Measurements from ENCODE around the gene DPYD.

Gene DPYD

DNA sequence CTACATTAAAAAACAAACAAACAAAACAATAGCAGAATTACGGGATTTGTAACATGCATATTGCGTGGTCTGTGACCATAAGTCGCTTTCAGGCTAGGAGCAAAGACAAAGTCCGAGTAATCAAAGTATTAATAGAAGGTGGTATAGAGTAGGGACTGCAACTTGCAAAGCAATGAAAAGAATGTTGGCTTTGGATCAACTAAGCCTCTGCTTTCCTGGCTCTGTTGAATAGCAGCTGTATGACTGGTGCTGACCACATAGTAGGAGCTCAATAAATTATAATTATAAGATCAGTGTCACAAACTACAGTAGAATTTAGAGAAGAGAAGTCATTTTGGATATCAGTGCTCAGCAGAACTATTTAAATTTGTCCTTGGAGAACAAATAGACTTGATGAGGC is 586.4 kb downstream of the DPYD start:
- no peak overlapping the region for H3K4me3 ChIP-seq (ENCODE audit: insufficient read depth, low read depth, low read length, poor library complexity, severe bottlenecking)
- no peaks in the 10 kb centered on the region for H3K36me3 ChIP-seq (ENCODE audit: control insufficient read depth, insufficient read depth, low read length)
- no peaks in the 10 kb centered on the region for H3K27me3 ChIP-seq (replicated peaks; ENCODE audit: control insufficient read depth, insufficient read depth, low read length, poor library complexity, severe bottlenecking)
- H3K9me3 ChIP-seq (ENCODE audit: control insufficient read depth, low read length), result no peaks in the 10 kb centered on the region
- H3K4me1 ChIP-seq (ENCODE audit: control insufficient read depth, insufficient read depth, low read length, poor library complexity, severe bottlenecking), result no peaks in the 10 kb centered on the region
- H3K27ac ChIP-seq (ENCODE audit: insufficient read depth, low read length, poor library complexity, severe bottlenecking), result no peak overlapping the region
- no peak for DNase-seq

DNA sequence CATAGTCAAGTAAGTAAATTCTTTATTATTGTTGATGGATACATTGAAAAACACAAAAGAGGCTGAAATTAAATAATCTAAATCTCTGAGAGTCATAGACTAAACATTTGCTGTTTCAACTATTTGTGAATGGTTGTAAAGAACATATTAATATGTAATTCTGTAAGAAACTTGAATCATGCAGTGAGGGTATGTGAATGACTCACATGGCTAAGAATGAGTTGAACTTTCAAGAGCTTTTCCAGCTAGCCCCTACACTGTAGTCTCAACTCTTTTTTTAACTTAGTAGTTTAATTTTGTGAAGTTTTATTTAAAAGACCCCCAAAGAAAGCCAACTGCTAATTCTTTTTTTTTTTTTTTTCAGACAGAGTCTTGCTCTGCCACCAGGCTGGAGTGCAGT is 588.1 kb downstream of the DPYD start:
- no peak for DNase-seq
- Histone ChIP-seq H3K4me1 (ENCODE audit: control insufficient read depth, insufficient read depth, low read length, poor library complexity, severe bottlenecking) (no peaks in the 10 kb centered on the region), H3K36me3 (ENCODE audit: control insufficient read depth, insufficient read depth, low read length) (no peaks in the 10 kb centered on the region), H3K9me3 (ENCODE audit: control insufficient read depth, low read length) (no peaks in the 10 kb centered on the region), H3K27ac (ENCODE audit: insufficient read depth, low read length, poor library complexity, severe bottlenecking) (no peak overlapping the region), H3K4me3 (ENCODE audit: insufficient read depth, low read depth, low read length, poor library complexity, severe bottlenecking) (no peak overlapping the region), H3K27me3 (replicated peaks; ENCODE audit: control insufficient read depth, insufficient read depth, low read length, poor library complexity, severe bottlenecking) (no peaks in the 10 kb centered on the region)

DNA sequence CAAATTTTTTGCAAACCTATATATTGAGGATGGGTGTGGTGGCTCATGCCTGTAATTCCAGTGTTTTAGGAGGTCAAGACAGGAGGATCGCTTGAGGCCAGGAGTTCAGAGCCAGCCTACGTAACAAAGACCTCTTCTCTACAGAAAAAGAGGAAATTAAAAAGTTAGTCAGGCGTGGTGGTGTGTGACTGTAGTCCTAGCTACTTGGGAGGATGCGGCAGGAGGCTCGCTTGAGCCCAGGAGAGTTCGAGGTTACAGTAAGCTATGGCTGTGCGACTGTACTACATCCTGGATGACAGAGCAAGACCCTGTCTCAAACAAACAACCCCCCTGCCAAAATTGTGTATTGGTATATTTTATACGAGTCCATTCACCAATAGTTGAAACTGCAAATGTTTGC is 589.7 kb downstream of the DPYD start:
- Histone ChIP-seq H3K4me1 (ENCODE audit: control insufficient read depth, insufficient read depth, low read length, poor library complexity, severe bottlenecking) (no peaks in the 10 kb centered on the region), H3K9me3 (ENCODE audit: control insufficient read depth, low read length) (no peaks in the 10 kb centered on the region), H3K27me3 (replicated peaks; ENCODE audit: control insufficient read depth, insufficient read depth, low read length, poor library complexity, severe bottlenecking) (no peaks in the 10 kb centered on the region), H3K27ac (ENCODE audit: insufficient read depth, low read length, poor library complexity, severe bottlenecking) (no peak overlapping the region), H3K36me3 (ENCODE audit: control insufficient read depth, insufficient read depth, low read length) (no peaks in the 10 kb centered on the region), H3K4me3 (ENCODE audit: insufficient read depth, low read depth, low read length, poor library complexity, severe bottlenecking) (no peak overlapping the region)
- DNase-seq, result no peak

DNA sequence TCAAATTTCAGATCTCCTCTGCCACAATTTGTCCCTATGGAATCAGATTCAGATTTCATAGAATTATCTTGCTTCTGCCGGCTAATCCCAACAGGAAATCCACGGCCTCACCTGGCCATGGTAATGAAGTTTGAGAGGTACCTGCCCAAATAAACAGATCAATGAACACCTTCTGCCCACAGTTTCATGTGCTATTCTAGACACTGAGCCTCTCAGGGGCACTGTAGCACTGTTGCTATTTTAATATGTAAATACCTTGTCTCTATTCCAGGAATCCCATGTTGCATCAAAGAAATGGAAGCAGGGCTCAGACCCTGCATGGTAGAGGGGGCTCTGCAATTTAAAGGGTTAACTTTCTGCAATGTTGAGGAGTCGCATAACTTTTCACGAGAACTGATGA is 606.1 kb downstream of the DPYD start:
- Histone ChIP-seq H3K4me1 (ENCODE audit: control insufficient read depth, insufficient read depth, low read length, poor library complexity, severe bottlenecking) (no peaks in the 10 kb centered on the region), H3K4me3 (ENCODE audit: insufficient read depth, low read depth, low read length, poor library complexity, severe bottlenecking) (no peak overlapping the region), H3K27me3 (replicated peaks; ENCODE audit: control insufficient read depth, insufficient read depth, low read length, poor library complexity, severe bottlenecking) (no peaks in the 10 kb centered on the region), H3K36me3 (ENCODE audit: control insufficient read depth, insufficient read depth, low read length) (no peaks in the 10 kb centered on the region), H3K27ac (ENCODE audit: insufficient read depth, low read length, poor library complexity, severe bottlenecking) (no peak overlapping the region), H3K9me3 (ENCODE audit: control insufficient read depth, low read length) (no peaks in the 10 kb centered on the region)
- no peak for DNase-seq

DNA sequence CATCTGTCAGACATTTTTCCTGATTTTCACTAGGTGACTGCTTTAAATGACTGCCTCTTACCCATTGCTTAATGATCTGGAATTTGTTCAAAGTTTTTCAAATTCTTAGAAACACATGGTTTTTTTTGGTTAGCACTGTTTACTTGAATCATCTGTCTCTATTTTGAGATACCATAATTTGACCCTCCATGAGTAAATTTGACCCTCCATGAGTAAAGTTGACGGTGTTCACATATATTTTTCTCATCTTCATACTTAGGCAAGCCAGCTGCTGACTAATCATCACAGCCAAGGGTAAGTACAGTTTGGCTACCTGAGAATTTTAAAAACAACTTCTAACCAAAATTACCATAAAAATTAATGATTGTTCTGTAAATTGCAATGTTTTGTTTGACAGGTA is 612.7 kb downstream of the DPYD start:
- no peak overlapping the region for H3K4me3 ChIP-seq (ENCODE audit: insufficient read depth, low read depth, low read length, poor library complexity, severe bottlenecking)
- no peak for DNase-seq
- no peaks in the 10 kb centered on the region for H3K27me3 ChIP-seq (replicated peaks; ENCODE audit: control insufficient read depth, insufficient read depth, low read length, poor library complexity, severe bottlenecking)
- no peaks in the 10 kb centered on the region for H3K4me1 ChIP-seq (ENCODE audit: control insufficient read depth, insufficient read depth, low read length, poor library complexity, severe bottlenecking)
- H3K27ac ChIP-seq (ENCODE audit: insufficient read depth, low read length, poor library complexity, severe bottlenecking), result no peak overlapping the region
- peaks cover 4% of the 10 kb centered on the region for H3K36me3 ChIP-seq (ENCODE audit: control insufficient read depth, insufficient read depth, low read length)
- H3K9me3 ChIP-seq (ENCODE audit: control insufficient read depth, low read length), result no peaks in the 10 kb centered on the region

DNA sequence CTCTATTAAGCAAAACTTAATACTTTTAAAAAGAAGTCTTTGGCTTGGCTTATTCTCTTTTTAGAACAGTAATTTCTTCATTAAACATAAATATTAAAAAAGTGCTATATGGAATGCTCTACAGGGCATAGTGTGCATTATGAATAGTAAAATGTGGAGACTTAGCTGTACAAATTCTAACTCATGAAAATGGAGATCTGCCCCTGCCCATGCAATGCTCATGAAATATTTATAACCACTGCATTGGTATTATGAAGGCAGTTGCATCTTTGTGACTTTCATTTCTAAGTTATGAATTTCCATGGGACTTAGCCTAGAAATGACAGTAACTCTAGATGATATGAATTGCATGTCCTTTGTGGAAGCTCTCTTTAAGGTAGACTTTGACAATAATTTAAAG is 613.3 kb downstream of the DPYD start:
- no peaks in the 10 kb centered on the region for H3K9me3 ChIP-seq (ENCODE audit: control insufficient read depth, low read length)
- H3K36me3 ChIP-seq (ENCODE audit: control insufficient read depth, insufficient read depth, low read length), result peaks cover 4% of the 10 kb centered on the region
- no peak overlapping the region for H3K27ac ChIP-seq (ENCODE audit: insufficient read depth, low read length, poor library complexity, severe bottlenecking)
- no peaks in the 10 kb centered on the region for H3K4me1 ChIP-seq (ENCODE audit: control insufficient read depth, insufficient read depth, low read length, poor library complexity, severe bottlenecking)
- H3K27me3 ChIP-seq (replicated peaks; ENCODE audit: control insufficient read depth, insufficient read depth, low read length, poor library complexity, severe bottlenecking), result no peaks in the 10 kb centered on the region
- DNase-seq, result no peak
- no peak overlapping the region for H3K4me3 ChIP-seq (ENCODE audit: insufficient read depth, low read depth, low read length, poor library complexity, severe bottlenecking)

DNA sequence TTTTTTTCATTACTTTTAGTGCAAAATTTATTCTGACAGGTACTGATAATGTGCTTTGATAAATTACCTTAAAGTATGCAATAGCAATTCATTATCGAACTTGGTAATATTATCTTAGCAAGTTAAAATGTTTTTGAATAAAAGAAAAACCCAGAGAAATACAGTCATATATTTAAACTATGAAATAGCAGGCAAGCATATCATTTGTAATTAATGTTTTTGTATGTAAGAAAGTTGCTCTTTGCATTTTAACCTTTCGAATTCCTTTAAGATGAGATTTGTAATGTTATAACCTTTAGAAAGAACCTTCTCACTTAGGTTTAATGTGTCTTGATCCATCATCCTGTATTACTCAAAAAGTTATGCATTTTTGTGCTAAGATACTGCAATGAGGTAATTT is 613.7 kb downstream of the DPYD start:
- Histone ChIP-seq H3K9me3 (ENCODE audit: control insufficient read depth, low read length) (no peaks in the 10 kb centered on the region), H3K27ac (ENCODE audit: insufficient read depth, low read length, poor library complexity, severe bottlenecking) (no peak overlapping the region), H3K4me1 (ENCODE audit: control insufficient read depth, insufficient read depth, low read length, poor library complexity, severe bottlenecking) (no peaks in the 10 kb centered on the region), H3K36me3 (ENCODE audit: control insufficient read depth, insufficient read depth, low read length) (peaks cover 4% of the 10 kb centered on the region), H3K27me3 (replicated peaks; ENCODE audit: control insufficient read depth, insufficient read depth, low read length, poor library complexity, severe bottlenecking) (no peaks in the 10 kb centered on the region), H3K4me3 (ENCODE audit: insufficient read depth, low read depth, low read length, poor library complexity, severe bottlenecking) (no peak overlapping the region)
- DNase-seq, result no peak

DNA sequence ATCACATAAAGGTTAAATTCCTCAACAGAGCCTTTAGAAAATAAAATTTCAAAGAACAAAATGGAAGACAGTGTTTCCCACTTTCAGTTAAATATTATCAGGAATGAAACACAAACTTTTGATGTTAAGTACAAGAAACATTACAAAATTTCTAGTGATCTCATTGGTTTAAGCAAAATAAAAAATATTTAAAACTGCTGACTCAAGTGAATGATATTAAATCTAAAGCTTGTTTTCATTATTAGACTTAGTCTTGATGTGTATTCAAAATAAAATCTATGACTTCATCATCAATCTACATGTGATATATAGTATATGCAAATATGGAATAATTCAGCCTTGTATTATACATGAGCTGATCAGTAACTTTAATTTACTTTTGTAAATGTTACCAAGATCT is 614.3 kb downstream of the DPYD start:
- H3K9me3 ChIP-seq (ENCODE audit: control insufficient read depth, low read length), result no peaks in the 10 kb centered on the region
- no peak overlapping the region for H3K27ac ChIP-seq (ENCODE audit: insufficient read depth, low read length, poor library complexity, severe bottlenecking)
- peaks cover 4% of the 10 kb centered on the region for H3K36me3 ChIP-seq (ENCODE audit: control insufficient read depth, insufficient read depth, low read length)
- H3K27me3 ChIP-seq (replicated peaks; ENCODE audit: control insufficient read depth, insufficient read depth, low read length, poor library complexity, severe bottlenecking), result no peaks in the 10 kb centered on the region
- no peaks in the 10 kb centered on the region for H3K4me1 ChIP-seq (ENCODE audit: control insufficient read depth, insufficient read depth, low read length, poor library complexity, severe bottlenecking)
- DNase-seq, result no peak
- H3K4me3 ChIP-seq (ENCODE audit: insufficient read depth, low read depth, low read length, poor library complexity, severe bottlenecking), result no peak overlapping the region

DNA sequence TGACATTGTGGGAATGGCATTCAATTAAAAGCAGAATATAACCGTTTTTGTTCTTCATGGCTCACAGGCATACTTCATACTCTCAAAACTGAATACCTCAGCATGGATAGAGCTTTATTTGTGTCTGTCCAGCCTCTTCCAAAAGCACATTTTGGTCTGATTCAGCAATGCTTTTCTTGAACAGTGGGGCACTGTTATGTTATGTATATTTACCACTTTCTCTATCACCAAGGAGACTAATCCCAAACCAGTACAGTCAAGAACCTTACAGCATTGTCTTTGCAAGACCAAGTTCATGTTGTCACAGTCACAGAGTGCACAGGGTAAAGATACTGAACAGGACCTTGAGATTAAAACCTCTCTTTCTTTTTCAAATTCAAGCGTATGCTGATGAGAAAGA is 616.5 kb downstream of the DPYD start:
- Histone ChIP-seq H3K4me1 (ENCODE audit: control insufficient read depth, insufficient read depth, low read length, poor library complexity, severe bottlenecking) (no peaks in the 10 kb centered on the region), H3K36me3 (ENCODE audit: control insufficient read depth, insufficient read depth, low read length) (peaks cover 4% of the 10 kb centered on the region), H3K27ac (ENCODE audit: insufficient read depth, low read length, poor library complexity, severe bottlenecking) (no peak overlapping the region), H3K27me3 (replicated peaks; ENCODE audit: control insufficient read depth, insufficient read depth, low read length, poor library complexity, severe bottlenecking) (no peaks in the 10 kb centered on the region), H3K9me3 (ENCODE audit: control insufficient read depth, low read length) (no peaks in the 10 kb centered on the region), H3K4me3 (ENCODE audit: insufficient read depth, low read depth, low read length, poor library complexity, severe bottlenecking) (no peak overlapping the region)
- no peak for DNase-seq

DNA sequence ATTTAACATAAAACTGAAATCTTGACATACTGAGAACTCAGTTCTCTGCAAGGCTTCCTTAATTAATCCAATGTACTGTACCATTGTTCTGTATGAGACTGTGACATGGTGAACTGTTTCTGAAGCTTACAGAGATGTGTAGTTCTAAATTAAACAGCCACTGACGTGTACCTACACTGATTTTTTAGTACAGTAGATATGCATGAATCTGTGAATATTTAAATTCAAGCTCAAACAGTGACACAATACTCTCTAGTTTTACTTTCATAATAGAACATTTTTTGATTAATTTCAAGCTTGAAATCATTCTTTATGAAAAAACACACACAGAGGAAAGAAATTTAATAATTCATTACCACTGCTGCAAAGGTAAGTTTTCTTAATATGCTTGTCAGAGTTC is 621.9 kb downstream of the DPYD start:
- H3K4me1 ChIP-seq (ENCODE audit: control insufficient read depth, insufficient read depth, low read length, poor library complexity, severe bottlenecking), result no peaks in the 10 kb centered on the region
- DNase-seq, result no peak
- no peak overlapping the region for H3K27ac ChIP-seq (ENCODE audit: insufficient read depth, low read length, poor library complexity, severe bottlenecking)
- H3K36me3 ChIP-seq (ENCODE audit: control insufficient read depth, insufficient read depth, low read length), result peaks cover 3% of the 10 kb centered on the region
- no peaks in the 10 kb centered on the region for H3K9me3 ChIP-seq (ENCODE audit: control insufficient read depth, low read length)
- H3K4me3 ChIP-seq (ENCODE audit: insufficient read depth, low read depth, low read length, poor library complexity, severe bottlenecking), result no peak overlapping the region
- no peaks in the 10 kb centered on the region for H3K27me3 ChIP-seq (replicated peaks; ENCODE audit: control insufficient read depth, insufficient read depth, low read length, poor library complexity, severe bottlenecking)

DNA sequence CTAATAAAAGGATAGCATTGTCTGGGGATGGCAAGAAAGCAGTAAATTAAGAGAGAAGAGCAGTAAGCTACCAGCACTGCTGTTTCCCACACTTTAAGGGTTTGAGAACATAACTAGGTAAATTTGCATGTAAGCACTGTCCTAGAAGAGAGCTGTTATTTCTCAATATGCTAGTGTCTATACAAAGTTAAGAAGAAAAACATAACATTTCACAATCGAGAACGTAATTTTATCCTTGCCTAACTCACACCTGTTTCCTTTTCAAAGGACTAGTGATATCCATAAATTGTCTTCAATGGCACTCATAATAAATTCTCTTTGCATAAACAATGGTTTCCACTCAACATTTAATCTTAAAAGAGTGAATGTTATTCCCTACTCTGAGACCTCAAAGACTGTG is 623.2 kb downstream of the DPYD start:
- Histone ChIP-seq H3K9me3 (ENCODE audit: control insufficient read depth, low read length) (no peaks in the 10 kb centered on the region), H3K4me3 (ENCODE audit: insufficient read depth, low read depth, low read length, poor library complexity, severe bottlenecking) (no peak overlapping the region), H3K36me3 (ENCODE audit: control insufficient read depth, insufficient read depth, low read length) (peaks cover 3% of the 10 kb centered on the region), H3K27me3 (replicated peaks; ENCODE audit: control insufficient read depth, insufficient read depth, low read length, poor library complexity, severe bottlenecking) (no peaks in the 10 kb centered on the region), H3K4me1 (ENCODE audit: control insufficient read depth, insufficient read depth, low read length, poor library complexity, severe bottlenecking) (no peaks in the 10 kb centered on the region), H3K27ac (ENCODE audit: insufficient read depth, low read length, poor library complexity, severe bottlenecking) (no peak overlapping the region)
- DNase-seq, result no peak
